Psoas muscle (tissue), 8 donors: ENCODE data around the gene ENO3. TPM values are rescaled to one million over a fixed set of nuclear protein-coding genes. Genes with fewer than 3 reads are reported as not detected.

Source experiments
- ATAC-seq, 4 donors: fragments of 200-7000 bp; cut with Tn5 transposase; one replicate each; pipeline ENCODE4 v1.9.1; 2020; ENCODE audit warnings: moderate library complexity in 3 of 4, mild to moderate bottlenecking in 2 of 4
- DNase-seq, 2 donors: peaks; one replicate each; pipeline ENCODE4 v3.0.0-alpha.2; 2020
- H3K27ac ChIP-seq: fragments of 200-600 bp; one replicate; pipeline ENCODE4 v1.8.0; 2022
- H3K27me3 ChIP-seq, 3 donors: fragments of 200-600 bp in 1 of 3; one replicate each; pipeline versions ENCODE4 v1.6.1 to v1.8.0; 2013 to 2022; ENCODE audit warnings: low read length in 2 of 3, mild to moderate bottlenecking in 2 of 3, moderate library complexity in 1 of 3; ENCODE audit not compliant: insufficient read depth in 3 of 3
- H3K36me3 ChIP-seq, 2 donors: fragments of 200-600 bp in 1 of 2; one replicate each; pipeline versions ENCODE4 v1.6.1 to v1.8.0; 2013 to 2022; ENCODE audit warnings: low read depth in 1 of 2, mild to moderate bottlenecking in 1 of 2, moderate library complexity in 1 of 2; ENCODE audit not compliant: insufficient read depth in 1 of 2
- H3K4me1 ChIP-seq: fragments of 200-600 bp; one replicate; pipeline ENCODE4 v1.8.0; 2022
- H3K4me3 ChIP-seq: fragments of 200-600 bp; one replicate; pipeline ENCODE4 v1.8.0; 2022; ENCODE audit warnings: mild to moderate bottlenecking
- H3K9me3 ChIP-seq: fragments of 200-600 bp; one replicate; pipeline ENCODE4 v1.8.0; 2022
- CTCF ChIP-seq: fragments of 200-600 bp; IDR thresholded peaks from one replicate; pipeline ENCODE4 v1.8.0; 2022; ENCODE audit warnings: antibody characterized with exemption
- WGBS, 3 donors: extraction: QIAGEN DNeasy Blood & Tissue Kit; methylation state at CpG; one replicate each; pipeline versions ENCODE4 v1.1.6 to v1.1.7; 2013; 5-methylcytosine and 5-hydroxymethylcytosine counted together
- intact Hi-C, 2 donors: fragments of 100-400 bp; cut with DNase I; formaldehyde crosslinking; loops; one replicate each; pipeline versions ENCODE4 v1.11.0 to v1.14.2; 2022
- polyA plus RNA-seq, 3 donors: library from polyadenylated mRNA; stranded (reverse); fragments of 200-250 nt; gene quantifications; one replicate each; pipeline ENCODE4 v1.2.3, GENCODE V29; 2013
- total RNA-seq, 4 donors: library from RNA; stranded (reverse); fragmentation: NEBNext Ultra II Directional in 2 of 4; extraction: Animal tissue kit (Norgen Biotek cat#: 25700) in 2 of 4; gene quantifications; one replicate each; pipeline versions ENCODE4 v1.2.1 to v1.2.4, GENCODE V29; 2021 to 2023
- donor health status: healthy with polysubstance abuse.
- donor health status: DM: no; HTN: no; CAD: no; lungs with moderate emphysema.
- donor health status: Bipolar disorder and iron deficiency.
- donor health status: healthy.
- donor health status: DM: yes; HTN: yes; CAD: no.
- donor health status: DM: no; HTN: no; CAD: no.
- donor health status: DM: no; HTN: no; CAD: no.
- donor health status: DM: yes; HTN: yes; CAD: no.

ENO3 gene
- total and polyA plus RNA-seq, 7 donors, result 1,126 to 5,696 (median 2,679) TPM

- H3K27me3 ChIP-seq, result no peaks in the 10 kb centered on the region
- H3K36me3 ChIP-seq, result no peaks in the 10 kb centered on the region
- no peak for ATAC-seq
- no peak overlapping the region for H3K27ac ChIP-seq
- H3K9me3 ChIP-seq, result no peaks in the 10 kb centered on the region
- intact Hi-C loops, result no loop called here
- no peak overlapping the region for H3K4me3 ChIP-seq
- DNase-seq, result no peak
- peaks cover 9% of the 10 kb centered on the region for H3K4me1 ChIP-seq
- WGBS, 3 donors, result 84 to 88% (median 87%) methylated on average over 6 of the region's 6 CpGs
- no peak for TF ChIP-seq CTCF
Measured at GRCh38 chr17:4994081-4994595, 43.2 kb downstream of the ENO3 start.

GRCh38 chr17:4997302-4998026 is 46.5 kb downstream of the ENO3 start, which contains the start of the genes INCA1 and KIF1C:
TSS of gene INCA1 (minus strand) at chr17:4997522. CDS start at chr17:4994437, 3,085 bp downstream.
TSS of gene KIF1C (plus strand) at chr17:4997950. CDS start at chr17:5000247, 2,297 bp downstream.
- WGBS, 3 donors, result 0 to 1% (median 0%) methylated on average over 67 to 93 of the region's 93 CpGs
- ATAC-seq, result peak; percentile 83 to 85 (median 84)
- Histone ChIP-seq H3K27ac (peak within 1 kb of the TSS; percentile 96), H3K27me3 (no peaks in the 10 kb centered on the region), H3K36me3 (peaks cover 7 to 19% of the 10 kb centered on the region in 2 donors), H3K4me1 (peaks cover 34% of the 10 kb centered on the region), H3K4me3 (peak within 1 kb of the TSS; percentile 96), H3K9me3 (no peaks in the 10 kb centered on the region)
- peak; percentile 95 to 98 for DNase-seq
- TF ChIP-seq CTCF, result peak; percentile 17
- intact Hi-C loops, result loop anchor here in 1 of 2 donors (5.0 kb wide), 1 partner anchor 55 kb away; the partner anchor contains the start of genes RNF167 and SLC25A11

GRCh38 chr17:4998027-4998731 is 47.3 kb downstream of the ENO3 start:
- WGBS, 3 donors, result 0 to 1% (median 1%) methylated on average over 34 to 55 of the region's 55 CpGs
- ATAC-seq (peak; percentile 0 to 3 (median 1)), DNase-seq (peak; percentile 68 to 83)
- no peak for TF ChIP-seq CTCF
- Histone ChIP-seq H3K4me1 (peaks cover 40% of the 10 kb centered on the region), H3K9me3 (no peaks in the 10 kb centered on the region), H3K27ac (peak overlapping the region; percentile 96), H3K27me3 (no peaks in the 10 kb centered on the region), H3K4me3 (peak overlapping the region; percentile 96), H3K36me3 (peaks cover 7 to 26% of the 10 kb centered on the region in 2 donors)
- intact Hi-C loops, result loop anchor here in 1 of 2 donors (5.0 kb wide), 1 partner anchor 56 kb away; the partner anchor contains the start of genes RNF167 and SLC25A11

DNA sequence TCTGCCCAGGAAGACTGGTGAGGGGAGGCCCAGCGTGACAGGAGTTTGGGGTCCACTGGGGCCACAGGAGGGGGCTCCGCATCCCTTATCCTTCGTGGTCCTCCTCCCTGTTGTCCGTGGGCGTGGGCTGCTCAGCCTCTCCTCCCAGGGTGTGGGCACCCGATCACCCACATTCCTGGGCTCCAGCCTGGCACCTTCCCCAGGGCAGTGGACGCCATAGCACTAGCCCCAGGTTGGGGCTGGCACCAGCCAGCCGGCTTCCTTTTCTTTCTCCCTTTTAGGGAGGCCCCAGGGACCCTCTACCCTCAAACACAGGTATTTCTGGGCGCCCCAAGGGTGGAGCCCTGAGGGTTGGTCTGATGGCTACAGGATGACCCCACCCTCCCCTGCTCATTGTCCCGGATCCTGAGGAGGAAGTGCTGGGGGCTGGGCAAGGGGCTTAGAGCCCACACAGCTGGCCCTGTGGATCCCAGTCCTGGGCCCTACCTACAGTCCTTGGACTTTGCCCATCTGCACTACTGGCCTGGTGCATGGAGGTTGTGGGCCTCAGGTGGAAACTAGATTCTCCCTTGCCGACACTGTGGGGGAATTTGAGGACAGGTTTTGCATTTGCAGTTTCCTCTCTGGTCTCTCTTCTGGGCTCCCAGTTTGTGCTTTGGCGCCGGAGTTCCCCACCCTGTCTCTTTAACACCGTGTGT is 48.0 kb downstream of the ENO3 start:
- H3K27ac ChIP-seq, result peak overlapping the region; percentile 96
- 2 to 8% (median 7%) methylated on average over 13 to 14 of the region's 14 CpGs for WGBS, 3 donors
- H3K36me3 ChIP-seq, result peaks cover 7 to 33% of the 10 kb centered on the region in 2 donors
- H3K4me3 ChIP-seq, result peak overlapping the region; percentile 96
- ATAC-seq (no peak), DNase-seq (no peak)
- H3K4me1 ChIP-seq, result peaks cover 44% of the 10 kb centered on the region
- H3K9me3 ChIP-seq, result no peaks in the 10 kb centered on the region
- intact Hi-C loops, result loop anchor here in 1 of 2 donors (5.0 kb wide), 1 partner anchor 57 kb away; the partner anchor contains the start of genes RNF167 and SLC25A11
- no peak for TF ChIP-seq CTCF
- no peaks in the 10 kb centered on the region for H3K27me3 ChIP-seq
